HG03135 (cell line): ENCODE measurements around the gene JAKMIP1.
"Not testable (repeated sequence)": the region's sequence is repeated elsewhere in the genome, so short reads cannot be mapped to it uniquely, and the experiment has no call there.

ENCODE experiments used
- ATAC-seq: cut with Tn5 transposase; IDR thresholded peaks from one replicate; pipeline ENCODE4 v1.9.1; 2021; ENCODE audit warnings: mild to moderate bottlenecking, moderate library complexity; ENCODE audit not compliant: unreplicated experiment

JAKMIP1 gene

GRCh38 chr4:6022607-6023288 lies 177.6 kb downstream of the JAKMIP1 start:
- no peak for ATAC-seq

DNA sequence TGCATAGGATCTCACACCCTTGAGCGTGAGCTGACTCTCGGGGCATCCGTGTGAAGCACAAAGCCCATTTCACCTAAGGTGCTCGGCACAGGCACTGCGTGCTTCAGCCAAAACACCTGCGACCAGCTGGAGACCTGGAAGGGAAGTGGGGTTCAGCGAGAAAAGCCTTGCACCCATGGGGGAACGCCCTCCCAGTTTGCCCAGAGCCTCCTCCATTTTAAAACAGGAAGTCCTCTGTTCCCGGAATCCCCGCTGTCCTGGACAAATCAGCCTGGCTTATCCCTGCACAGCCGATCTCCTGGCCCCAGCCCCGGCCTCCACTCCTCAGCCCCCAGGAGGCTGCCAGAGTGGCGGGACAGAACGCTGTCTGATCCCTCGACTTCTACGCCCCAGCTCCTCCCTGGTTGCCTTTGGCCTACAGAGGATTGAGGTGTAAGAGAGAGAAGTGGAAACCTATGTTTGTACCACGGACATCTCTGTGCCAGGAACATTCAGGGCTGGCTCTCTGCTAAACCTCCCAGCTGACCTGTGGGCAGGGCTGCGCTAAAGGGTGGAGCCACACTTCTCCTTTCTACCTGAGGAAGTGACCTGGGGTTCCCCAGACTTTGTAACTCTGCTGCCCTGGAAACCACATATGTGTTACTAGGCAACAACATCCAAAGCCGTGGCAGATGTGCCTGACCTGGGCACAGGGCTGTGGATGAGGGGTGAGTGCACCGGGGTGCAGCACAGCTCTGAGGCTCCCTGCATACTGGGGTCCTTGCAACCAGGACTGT lies 178.3 kb downstream of the JAKMIP1 start:
- no peak for ATAC-seq

DNA sequence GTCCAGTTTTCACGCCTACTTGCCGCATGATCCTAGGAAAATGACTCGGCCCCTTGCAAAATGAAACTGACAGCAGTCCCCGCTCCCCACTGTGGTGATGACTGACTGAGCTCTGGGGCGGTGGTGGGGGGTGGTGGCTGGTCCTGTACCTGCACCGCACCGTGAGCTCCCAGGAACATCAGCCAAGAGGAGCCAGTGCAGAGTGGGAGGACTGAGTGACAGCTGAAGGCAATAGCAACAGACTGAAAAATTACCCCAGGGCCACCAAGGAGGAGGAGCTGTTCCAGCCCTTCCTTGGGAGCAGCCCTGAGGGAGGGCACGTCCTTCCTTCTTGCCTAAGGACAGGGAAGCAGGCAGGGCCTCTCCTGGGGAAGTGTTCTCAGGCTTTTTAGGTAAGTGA lies 179.7 kb downstream of the JAKMIP1 start:
- no peak for ATAC-seq

DNA sequence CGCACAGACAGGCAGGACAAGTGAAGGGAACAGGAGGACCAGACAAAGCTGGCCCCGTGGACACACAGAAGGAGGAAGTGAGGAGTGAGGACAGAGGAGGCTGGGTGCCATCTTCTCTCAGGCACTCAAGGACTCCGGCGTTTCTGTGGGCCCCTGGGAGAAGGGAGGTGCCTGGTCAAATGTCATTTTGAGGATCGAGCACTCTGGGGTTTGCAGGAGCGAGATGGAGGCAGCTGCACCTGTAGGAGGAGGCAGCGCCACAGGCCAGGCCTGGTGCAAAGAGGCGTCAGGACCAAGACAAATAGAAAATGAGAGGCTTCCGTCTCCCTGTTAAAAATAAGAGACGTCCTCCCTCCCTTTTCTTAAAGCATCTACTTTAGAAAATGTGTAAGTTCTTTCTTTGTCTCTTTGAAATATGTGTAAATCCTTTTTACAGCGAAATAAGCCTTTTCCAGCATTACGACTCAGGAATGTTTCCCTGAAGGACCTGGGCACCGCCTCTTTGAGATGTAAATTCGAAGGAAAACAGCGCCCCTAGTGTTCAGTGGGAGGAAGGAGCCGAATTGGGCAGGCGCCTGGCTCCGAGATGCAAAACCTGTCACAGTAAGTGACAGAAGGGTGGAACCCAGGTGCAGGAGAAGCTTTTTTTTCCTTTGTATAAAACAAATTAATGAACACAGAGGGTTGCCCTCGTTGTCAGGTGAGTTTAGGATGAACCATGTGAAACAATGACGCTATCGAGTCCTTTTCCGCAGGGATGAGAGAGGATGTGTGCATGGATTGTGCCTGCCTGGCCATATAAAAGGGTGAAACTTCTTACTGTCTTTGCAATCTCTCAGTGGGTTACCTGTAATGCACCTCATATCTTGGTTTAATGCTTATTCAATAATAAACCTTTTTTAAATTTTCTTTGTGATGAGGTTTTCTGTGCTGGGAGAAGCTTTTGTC lies 180.8 kb downstream of the JAKMIP1 start:
- no peak for ATAC-seq

GRCh38 chr4:6018331-6018730 lies 182.0 kb downstream of the JAKMIP1 start, which contains the start of gene C4orf50:
C4orf50 (minus strand) TSS chr4:6018431.
- ATAC-seq = no peak

DNA sequence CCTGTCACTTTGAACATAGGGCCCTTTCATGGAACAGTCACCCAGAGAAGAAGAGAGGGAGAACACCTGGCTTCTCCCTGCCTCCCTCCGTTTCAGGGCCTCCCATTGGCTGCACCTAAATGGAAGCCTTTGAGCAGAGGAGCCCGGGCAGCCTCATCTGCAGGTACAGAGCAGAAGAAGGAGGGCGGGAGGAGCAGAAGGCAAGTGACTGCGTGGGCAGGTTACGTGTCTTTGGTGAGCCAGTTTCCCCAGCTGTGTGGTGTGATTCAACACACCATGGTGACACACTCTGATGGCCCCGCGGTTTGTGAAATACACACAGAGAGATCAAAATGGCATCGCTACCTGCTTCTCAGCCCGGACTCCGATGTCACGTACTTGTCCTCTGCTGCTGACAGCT lies 182.5 kb downstream of the JAKMIP1 start:
- ATAC-seq = no peak

- ATAC-seq = no peak
Observed at GRCh38 chr4:6017030-6017429, 183.3 kb downstream of the JAKMIP1 start.

DNA sequence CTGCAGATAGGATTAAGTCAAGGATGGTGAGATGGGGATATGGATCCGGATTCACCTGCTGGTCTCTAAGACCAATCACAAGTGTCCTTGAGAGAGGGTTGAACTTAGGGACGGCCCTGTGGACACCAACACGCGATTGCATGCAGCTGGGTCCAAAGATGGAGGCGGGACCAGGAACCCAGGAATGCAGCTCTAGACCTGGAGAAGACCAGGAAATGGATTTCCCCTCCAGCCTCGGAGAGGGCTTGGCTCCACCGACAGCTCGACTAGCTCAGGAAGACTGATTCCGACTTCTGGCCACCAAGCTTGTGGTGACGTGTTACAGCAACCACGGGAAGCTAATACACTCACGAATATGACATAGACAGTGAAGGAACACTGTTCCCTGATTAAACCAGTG lies 186.8 kb downstream of the JAKMIP1 start:
- no peak for ATAC-seq

DNA sequence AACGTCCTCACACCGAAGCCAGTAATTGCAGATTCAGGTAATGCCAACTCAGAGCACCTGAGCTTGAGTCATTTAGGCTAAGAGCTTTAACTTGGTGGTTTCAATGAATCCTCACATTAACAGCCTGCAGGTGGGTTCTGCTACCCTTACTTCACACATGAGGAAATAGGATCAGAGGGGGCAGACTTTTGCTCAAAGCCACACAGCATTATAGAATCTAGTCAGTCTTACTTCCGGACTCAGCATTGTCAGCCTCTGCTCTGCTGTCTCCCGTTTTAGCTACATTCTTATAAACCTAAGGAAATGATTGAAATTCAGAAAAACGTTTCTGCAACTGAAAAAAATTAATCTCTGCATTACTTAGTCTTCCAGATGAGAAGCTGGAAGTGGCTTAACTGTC lies 188.1 kb downstream of the JAKMIP1 start:
- ATAC-seq = no peak

DNA sequence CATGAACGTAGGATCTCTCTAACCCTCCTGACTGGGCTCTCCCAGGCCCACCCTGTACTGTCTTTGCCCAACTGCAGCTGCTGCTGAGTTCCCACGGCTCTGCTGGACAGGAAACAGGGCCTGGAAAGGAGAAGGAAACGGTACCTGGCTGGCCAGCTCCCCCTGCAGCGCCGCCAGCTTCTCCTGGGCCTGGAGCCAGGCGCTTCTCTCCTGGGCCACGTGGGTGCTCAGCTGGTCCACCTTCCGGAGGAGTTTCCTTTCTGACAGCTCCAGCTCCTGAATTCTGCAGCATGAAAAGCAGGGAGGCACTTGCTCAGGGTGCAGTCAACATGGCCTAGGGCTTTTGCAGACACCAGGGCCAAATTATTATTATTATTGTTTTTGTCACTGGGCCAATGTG lies 188.7 kb downstream of the JAKMIP1 start:
- no peak for ATAC-seq

DNA sequence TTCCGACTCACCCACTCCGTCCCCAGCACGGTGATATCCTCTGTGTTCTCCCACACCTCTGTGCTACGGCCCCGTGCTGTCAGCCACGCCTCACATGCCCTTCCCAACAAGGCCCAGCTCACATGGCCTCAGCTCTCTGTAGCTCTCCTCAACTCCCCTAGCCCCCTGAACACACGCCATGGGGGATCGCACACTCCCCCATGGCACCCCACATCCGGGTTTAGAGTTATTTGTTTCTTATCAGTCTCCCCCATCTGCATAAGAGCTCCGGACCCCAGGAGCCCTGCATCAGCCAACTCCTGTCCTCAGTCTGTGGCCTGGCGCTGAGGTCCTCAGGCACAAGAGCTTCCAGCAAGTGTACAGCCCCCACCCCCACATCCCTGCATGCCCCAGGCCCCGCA lies 189.1 kb downstream of the JAKMIP1 start:
- ATAC-seq = no peak

DNA sequence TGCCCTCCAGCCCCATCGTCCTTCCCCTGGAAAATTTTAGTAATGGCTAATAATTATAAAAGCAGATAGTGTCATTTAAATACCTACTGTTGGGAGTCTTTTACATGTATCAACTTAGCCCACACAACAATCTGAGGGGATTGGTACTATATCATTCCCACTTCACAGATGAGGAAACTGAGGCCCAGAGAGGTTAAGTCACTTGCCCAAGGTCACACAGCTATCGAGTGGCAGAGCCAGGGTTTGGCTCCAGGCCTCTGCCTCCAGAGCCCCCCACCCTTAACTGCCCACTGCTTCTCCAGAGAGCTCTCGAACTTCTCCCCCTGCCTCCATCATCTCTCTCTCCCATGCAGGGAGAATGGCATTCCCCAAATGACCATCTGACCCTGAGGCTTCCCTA lies 189.6 kb downstream of the JAKMIP1 start:
- no peak for ATAC-seq

GRCh38 chr4:6009452-6009851 lies 190.9 kb downstream of the JAKMIP1 start:
- no peak for ATAC-seq

GRCh38 chr4:6008766-6009385 lies 191.5 kb downstream of the JAKMIP1 start:
- ATAC-seq = no peak

DNA sequence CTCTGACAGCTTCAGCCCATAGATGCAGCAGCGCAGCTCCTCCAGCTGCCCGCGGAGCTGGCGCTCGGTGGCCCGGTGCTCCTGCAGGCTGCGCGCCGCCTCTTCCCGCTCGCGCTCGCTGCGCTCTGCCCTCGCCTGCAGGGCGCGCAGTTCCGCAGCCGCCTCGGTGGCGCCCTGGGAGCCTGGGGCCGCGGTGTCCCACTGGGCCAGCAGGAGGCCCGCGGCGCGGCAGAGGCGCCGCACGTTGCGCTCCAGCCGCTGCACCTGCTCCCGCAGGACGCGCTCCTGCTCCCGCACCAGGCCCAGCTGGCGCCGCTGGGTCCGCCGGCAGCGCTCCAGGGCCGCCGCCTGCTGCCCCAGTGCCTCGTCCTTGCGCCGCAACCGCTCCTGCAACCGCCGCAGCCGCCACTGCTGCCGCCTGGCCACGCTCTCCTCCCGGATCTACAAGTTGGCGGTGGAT lies 192.2 kb downstream of the JAKMIP1 start:
- ATAC-seq = no peak

- no peak for ATAC-seq
Observed at GRCh38 chr4:6005175-6005574, 195.2 kb downstream of the JAKMIP1 start.

- not testable (repeated sequence) for ATAC-seq
Observed at GRCh38 chr4:6003485-6003884, 196.9 kb downstream of the JAKMIP1 start.

DNA sequence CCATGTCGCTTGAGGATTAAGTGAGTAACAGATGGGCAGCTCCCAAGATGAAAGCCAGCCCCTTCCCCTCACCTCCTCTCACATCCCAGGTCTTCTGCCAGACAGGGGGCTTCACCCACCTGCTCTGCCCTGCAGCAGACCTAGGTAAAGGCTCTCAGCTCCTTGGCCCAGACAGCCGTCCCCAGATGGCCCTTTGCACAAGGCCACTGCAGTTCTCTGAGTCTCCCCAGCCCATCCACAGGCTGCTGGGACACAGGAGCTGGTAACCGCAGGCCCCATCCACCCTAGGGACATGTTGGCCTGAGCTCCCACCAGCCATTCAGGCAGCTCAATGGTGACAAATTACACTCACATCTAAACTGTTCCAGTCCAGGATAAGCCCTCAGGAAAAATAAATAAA lies 197.4 kb downstream of the JAKMIP1 start:
- ATAC-seq = no peak

GRCh38 chr4:6002492-6002833 lies 197.9 kb downstream of the JAKMIP1 start:
- no peak for ATAC-seq

- no peak for ATAC-seq
Observed at GRCh38 chr4:6001680-6002491, 198.5 kb downstream of the JAKMIP1 start.
